HG02763 (cell line): ENCODE data around the gene MOCS3.
A peak's percentile ranks its signal among the peaks of the same experiment; 100 is the strongest.

Experiments
- ATAC-seq: cut with Tn5 transposase; IDR thresholded peaks from one replicate; pipeline ENCODE4 v1.9.1; 2021; ENCODE audit warnings: mild to moderate bottlenecking, moderate library complexity; ENCODE audit not compliant: unreplicated experiment

Gene MOCS3

GRCh38 chr20:50958615-50959542 lies at the start of gene MOCS3:
Gene MOCS3, plus strand, starts transcription at chr20:50958818. Its CDS starts 25 bp downstream, at chr20:50958843.
- peak; percentile 77 for ATAC-seq

GRCh38 chr20:50909413-50909812 lies 49.2 kb upstream of the MOCS3 start:
- no peak for ATAC-seq

GRCh38 chr20:50911030-50911429 lies 47.6 kb upstream of the MOCS3 start:
- no peak for ATAC-seq

- ATAC-seq = peak; percentile 46
Observed at GRCh38 chr20:50911716-50912115, 46.9 kb upstream of the MOCS3 start.

GRCh38 chr20:50913690-50914375 lies 44.8 kb upstream of the MOCS3 start:
- no peak for ATAC-seq

- ATAC-seq = no peak
Observed at GRCh38 chr20:50915424-50915823, 43.2 kb upstream of the MOCS3 start.

GRCh38 chr20:50916257-50916656 lies 42.4 kb upstream of the MOCS3 start:
- no peak for ATAC-seq

- no peak for ATAC-seq
Observed at GRCh38 chr20:50916934-50917333, 41.7 kb upstream of the MOCS3 start.

GRCh38 chr20:50918403-50918802 lies 40.2 kb upstream of the MOCS3 start:
- no peak for ATAC-seq

GRCh38 chr20:50919567-50919966 lies 39.1 kb upstream of the MOCS3 start:
- ATAC-seq = no peak

GRCh38 chr20:50920997-50921396 lies 37.6 kb upstream of the MOCS3 start:
- no peak for ATAC-seq

GRCh38 chr20:50921803-50922501 lies 36.7 kb upstream of the MOCS3 start:
- ATAC-seq = no peak

- no peak for ATAC-seq
Observed at GRCh38 chr20:50924261-50924920, 34.2 kb upstream of the MOCS3 start.

GRCh38 chr20:50926530-50926929 lies 32.1 kb upstream of the MOCS3 start:
- no peak for ATAC-seq

- no peak for ATAC-seq
Observed at GRCh38 chr20:50928469-50928868, 30.1 kb upstream of the MOCS3 start.

- peak; percentile 51 for ATAC-seq
Observed at GRCh38 chr20:50929299-50930138, 29.1 kb upstream of the MOCS3 start.

- ATAC-seq = no peak
Observed at GRCh38 chr20:50930139-50930975, 28.3 kb upstream of the MOCS3 start.

GRCh38 chr20:50930976-50931305 lies 27.7 kb upstream of the MOCS3 start:
- ATAC-seq = peak; percentile 7

GRCh38 chr20:50931306-50932015 lies 27.2 kb upstream of the MOCS3 start, which contains the start of gene ADNP:
Gene ADNP, minus strand, starts transcription at chr20:50931437. Its CDS starts 27,441 bp downstream, at chr20:50903996.
- peak; percentile 59 for ATAC-seq
